GM12891 (cell line): ENCODE measurements around the gene PCBP3.

Experiments
- POLR2A ChIP-seq: IDR thresholded peaks from 2 replicates; pipeline ENCODE4 v1.6.1; 2011; ENCODE audit warnings: low read depth, low read length, control low read depth
- POLR2AphosphoS5 ChIP-seq: IDR thresholded peaks from 2 replicates; pipeline ENCODE4 v1.6.1; 2011; ENCODE audit warnings: low read depth, low read length, control low read depth
- POU2F2 ChIP-seq: IDR thresholded peaks from 2 replicates; pipeline ENCODE4 v1.6.1; 2011; ENCODE audit warnings: low read depth, mild to moderate bottlenecking, control low read depth, low read length, moderate library complexity
- SPI1 ChIP-seq: IDR thresholded peaks from 2 replicates; pipeline ENCODE4 v1.6.1; 2011; ENCODE audit warnings: low read depth, low read length, control low read depth
- TAF1 ChIP-seq: IDR thresholded peaks from 2 replicates; pipeline ENCODE4 v1.6.1; 2011; ENCODE audit warnings: low read depth, low read length, control low read depth

DNA sequence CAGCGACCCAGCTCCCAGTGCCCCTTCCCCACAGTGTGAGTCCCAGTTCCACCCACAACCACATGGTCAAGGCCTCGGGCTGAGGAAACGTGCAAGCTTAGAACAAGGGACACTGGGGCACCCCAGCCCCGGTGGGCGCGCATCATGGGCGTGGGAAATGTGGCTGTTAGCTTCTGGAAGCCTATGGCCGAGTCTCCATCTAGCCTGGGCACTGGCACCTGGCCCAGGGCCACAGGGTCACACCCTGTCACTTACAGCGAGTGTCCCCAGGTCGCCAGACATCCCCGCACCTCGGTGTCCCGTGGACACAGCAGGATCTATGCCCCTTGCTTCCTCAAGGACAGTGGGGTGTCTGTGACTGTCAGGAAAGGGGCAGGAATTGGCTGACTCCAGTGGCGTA, 301.1 kb downstream of the PCBP3 start:
- TF ChIP-seq TAF1 (no peak), POLR2A (no peak), POLR2AphosphoS5 (no peak), POU2F2 (no peak), SPI1 (no peak)
